HG03060 (cell line): Measurements from ENCODE around the gene GPC5.

Source experiments
- ATAC-seq: cut with Tn5 transposase; IDR thresholded peaks from one replicate; pipeline ENCODE4 v1.9.1; 2021; ENCODE audit warnings: low read depth, moderate number of reproducible peaks; ENCODE audit not compliant: unreplicated experiment

The GPC5 gene

GRCh38 chr13:91450913-91451312, 52.5 kb downstream of the GPC5 start:
- ATAC-seq: no peak

DNA sequence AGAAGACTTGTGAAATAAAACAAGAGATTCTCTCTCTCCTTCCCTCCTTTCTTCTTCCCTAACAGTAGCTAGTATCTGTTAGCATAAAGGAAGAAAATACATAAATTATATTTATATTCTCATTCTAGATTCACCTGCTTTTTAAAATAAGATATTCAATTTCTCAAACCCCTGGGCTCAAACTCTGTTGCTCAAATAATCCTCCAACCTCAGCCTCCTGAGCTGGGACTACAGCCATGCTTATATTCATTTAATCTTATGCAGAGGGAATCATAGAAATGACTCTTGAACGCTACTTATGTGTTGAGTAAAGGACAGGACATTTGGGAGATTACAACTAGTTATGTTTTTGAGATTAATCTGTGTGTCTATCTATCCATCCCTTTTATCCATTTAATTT, 56.2 kb downstream of the GPC5 start:
- no peak for ATAC-seq

GRCh38 chr13:91456837-91457236, 58.4 kb downstream of the GPC5 start:
- ATAC-seq: no peak

- ATAC-seq: no peak
These were observed 61.1 kb downstream of the GPC5 start for GRCh38 chr13:91459485-91459884.

DNA sequence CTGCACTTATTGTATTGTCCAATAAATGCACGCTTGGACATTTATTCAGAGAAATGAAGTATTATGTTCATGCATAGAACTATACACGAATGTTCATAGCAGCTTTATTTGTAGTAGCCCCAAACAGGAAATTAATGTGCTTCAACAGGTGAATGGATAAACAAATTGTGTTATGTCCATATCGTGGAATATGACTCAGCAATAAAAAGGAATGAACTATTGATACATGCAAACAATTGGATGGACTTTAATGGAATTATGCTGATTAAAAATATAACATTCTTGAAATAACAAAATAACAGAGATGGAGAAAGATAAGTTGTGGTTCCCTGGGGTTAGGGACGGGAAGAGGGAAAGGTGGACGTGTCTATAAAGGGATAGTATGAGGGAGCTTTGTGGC, 65.9 kb downstream of the GPC5 start:
- ATAC-seq: no peak

DNA sequence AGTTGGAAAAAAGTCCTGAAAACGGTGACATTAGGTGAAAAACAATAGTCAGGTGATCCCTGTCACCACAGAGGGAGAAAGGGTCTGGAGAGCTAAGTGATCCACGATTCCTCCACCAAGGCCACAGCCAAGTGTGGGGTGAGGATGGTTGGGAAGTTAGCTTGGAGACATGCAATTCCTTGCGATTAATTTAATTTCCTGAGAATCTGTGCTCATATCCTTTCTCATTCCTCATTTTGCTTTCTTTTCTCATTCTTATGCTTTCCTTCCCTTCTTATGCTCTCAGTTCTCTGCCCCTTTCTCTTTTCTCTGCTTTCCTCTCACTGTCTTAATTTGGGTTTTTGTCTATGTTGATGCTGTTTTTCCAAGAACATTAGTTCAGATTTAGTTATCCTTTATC, 68.8 kb downstream of the GPC5 start:
- no peak for ATAC-seq

DNA sequence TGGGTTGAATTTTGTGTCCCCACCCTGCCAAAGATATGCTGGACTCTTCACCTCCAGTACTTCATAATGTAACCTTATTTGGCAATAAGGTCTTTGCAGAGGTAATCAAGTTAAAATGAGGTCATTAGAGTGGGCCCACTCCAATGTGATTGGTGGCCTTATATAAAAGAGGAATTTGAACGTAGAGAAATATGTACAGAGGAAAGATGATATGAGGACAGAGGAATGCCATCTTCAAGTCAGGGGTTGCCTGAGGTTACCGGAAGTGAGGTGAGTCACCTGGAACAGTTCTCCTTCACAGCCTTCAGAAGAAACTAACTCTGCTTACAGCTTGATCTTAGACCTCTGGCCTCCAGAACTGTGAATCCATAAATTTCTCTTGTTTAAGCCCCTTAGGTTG, 69.9 kb downstream of the GPC5 start:
- ATAC-seq: no peak

DNA sequence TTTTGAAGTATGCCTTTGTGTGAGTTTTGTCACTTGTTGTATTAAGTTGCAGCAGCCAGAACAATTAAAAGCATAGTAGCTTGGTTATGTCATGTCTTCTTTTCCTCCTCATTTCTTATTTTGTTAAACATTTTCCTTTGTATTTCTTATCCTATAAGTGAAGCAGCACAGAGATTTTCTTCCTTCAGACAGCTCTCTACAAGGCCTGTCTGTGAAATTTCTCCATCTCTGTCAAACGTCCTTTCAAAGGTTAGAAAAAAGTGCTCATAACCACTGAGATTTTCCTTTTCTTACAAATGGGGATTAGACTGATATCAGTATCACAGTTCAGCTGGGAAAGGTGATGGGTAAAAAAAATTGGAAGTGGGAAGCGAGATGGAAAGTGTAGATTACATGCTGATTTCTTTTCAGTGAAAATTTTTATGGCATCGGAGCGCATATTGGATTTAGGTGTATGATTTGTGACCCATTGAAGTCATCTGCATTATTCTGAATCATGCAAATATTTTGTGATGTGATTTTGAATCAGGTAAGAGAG, 71.7 kb downstream of the GPC5 start:
- ATAC-seq: no peak

GRCh38 chr13:91470681-91471080, 72.3 kb downstream of the GPC5 start:
- no peak for ATAC-seq

- ATAC-seq: no peak
These were observed 84.0 kb downstream of the GPC5 start for GRCh38 chr13:91482427-91482826.

GRCh38 chr13:91491980-91492379, 93.6 kb downstream of the GPC5 start:
- no peak for ATAC-seq

- no peak for ATAC-seq
These were observed 95.0 kb downstream of the GPC5 start for GRCh38 chr13:91493442-91493841.

DNA sequence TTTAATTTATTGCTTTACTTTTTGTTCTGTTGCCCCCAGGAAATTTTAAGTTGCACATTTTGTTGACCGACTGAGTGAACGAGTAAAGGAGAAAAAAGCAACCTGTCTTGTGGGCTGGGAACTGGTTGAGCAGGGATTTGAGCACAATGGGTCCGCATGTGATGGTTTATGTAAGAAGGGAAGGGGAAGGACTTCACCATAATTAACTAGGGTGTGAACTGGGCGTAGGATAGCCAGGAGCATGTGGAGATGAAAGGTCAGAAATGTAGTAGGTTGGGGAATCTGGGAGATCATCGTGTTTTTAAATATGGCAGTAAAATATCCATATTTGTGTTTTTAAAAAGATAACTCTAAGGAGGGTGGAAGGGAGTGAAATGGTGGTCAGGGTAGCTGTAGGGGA, 99.9 kb downstream of the GPC5 start:
- no peak for ATAC-seq

DNA sequence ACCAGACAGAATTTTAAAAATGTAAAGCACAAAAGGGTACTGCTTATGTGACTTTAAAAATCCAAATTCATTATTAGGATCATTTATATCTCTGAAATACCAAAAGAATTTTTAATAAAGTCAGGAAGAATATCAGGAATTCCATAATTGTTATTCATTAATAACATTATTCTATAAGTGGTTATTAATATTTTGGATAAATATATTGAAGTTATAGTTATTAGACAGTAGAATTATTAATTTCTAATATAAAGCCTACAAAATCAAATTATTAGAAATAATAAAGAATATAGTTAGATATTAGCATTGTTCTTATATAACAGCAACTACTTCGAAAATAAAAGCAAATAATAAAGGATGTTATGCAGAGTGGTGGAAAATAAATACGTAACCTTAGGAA, 105.8 kb downstream of the GPC5 start:
- no peak for ATAC-seq

- no peak for ATAC-seq
These were observed 108.3 kb downstream of the GPC5 start for GRCh38 chr13:91506759-91507158.

GRCh38 chr13:91510058-91510457, 111.6 kb downstream of the GPC5 start:
- ATAC-seq: no peak

GRCh38 chr13:91513790-91514189, 115.4 kb downstream of the GPC5 start:
- no peak for ATAC-seq

DNA sequence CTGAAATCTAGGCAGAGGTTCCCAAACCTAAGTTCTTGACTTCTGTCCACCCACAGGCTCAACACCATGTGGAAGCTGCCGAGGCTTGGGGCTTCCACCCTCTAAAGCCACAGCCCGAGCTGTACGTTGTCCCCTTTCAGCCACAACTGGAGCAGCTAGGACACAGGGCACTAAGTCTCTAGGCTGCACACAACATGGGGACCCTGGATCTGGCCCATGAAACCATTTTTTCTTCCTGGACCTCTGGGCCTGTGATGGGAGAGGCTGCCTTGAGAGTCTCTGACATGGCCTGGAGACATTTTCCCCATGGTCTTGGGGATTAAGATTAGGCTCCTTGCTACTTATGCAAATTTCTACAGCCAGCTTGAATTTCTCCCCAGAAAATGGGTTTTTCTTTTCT, 118.4 kb downstream of the GPC5 start:
- ATAC-seq: no peak

DNA sequence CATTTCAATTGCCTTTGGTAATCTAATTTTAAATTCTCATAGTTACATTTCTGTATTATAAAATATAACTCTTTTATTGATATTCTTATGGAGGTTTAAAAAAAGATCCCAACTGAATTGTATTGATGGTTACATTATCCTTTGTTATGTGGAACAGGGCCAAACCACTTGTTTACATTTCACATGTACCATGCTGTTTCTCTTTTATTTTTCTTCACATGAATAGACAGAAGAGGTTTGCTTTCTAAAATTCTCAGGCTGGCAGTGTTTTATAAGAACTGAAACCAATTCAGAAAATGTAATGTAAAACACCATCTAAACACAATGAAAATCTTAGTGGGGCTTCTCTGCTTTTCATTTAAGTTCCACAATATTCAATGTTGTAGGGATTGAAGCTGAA, 122.5 kb downstream of the GPC5 start:
- no peak for ATAC-seq

GRCh38 chr13:91523116-91523515, 124.7 kb downstream of the GPC5 start:
- ATAC-seq: no peak

- ATAC-seq: no peak
These were observed 128.2 kb downstream of the GPC5 start for GRCh38 chr13:91526543-91527033.

DNA sequence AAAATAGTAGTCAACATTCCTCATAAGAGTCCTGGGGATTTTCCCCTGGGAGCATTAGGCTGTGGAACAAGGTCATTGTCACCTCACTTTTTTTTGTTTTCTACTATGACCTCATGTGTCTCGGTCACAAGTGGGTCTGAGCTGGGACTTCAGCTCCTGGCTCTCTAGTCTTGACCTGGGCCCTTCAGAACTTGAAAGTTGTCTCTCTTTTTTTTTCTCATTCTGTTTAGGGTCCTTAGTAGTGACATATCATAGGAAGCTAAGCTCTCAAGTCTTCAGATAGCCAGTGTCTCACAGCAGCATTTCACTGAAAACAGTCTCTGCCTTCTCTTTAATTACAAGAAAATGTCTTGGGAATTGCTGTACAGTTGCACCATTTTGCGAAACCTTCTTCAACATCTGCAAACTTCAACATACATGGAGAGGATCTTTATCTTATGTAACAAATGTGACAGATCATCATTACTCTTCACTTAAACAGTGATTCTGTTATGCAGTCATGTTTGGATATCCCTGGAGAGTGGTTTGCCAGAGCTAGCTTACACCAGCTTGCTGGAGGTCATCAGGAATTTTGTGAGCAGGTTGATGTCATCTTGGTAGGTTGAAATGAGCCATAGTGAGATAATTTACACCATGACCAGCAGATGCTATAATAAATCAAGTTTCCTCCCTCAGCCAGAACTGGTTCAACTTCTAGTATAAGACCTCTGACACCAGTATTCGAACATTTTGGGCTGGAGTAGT, 131.5 kb downstream of the GPC5 start:
- no peak for ATAC-seq
